ENCODE data around the gene SNX15.
"Not testable (repeated sequence)": the region's sequence is repeated elsewhere in the genome, so short reads cannot be mapped to it uniquely, and the experiment has no call there.

The SNX15 gene

GRCh38 chr11:65003282-65003681 is 24.0 kb upstream of the SNX15 start:
- Mint-ChIP-seq H3K36me3 (ENCODE audit: low read depth) (no peaks in the 10 kb centered on the region), H3K4me3 (no peak overlapping the region), H3K27ac (no peak overlapping the region), H3K9me3 (no peaks in the 10 kb centered on the region), H3K4me1 (ENCODE audit: low read depth) (peaks cover 7% of the 10 kb centered on the region), H3K27me3 (peaks cover 8% of the 10 kb centered on the region)
- intact Hi-C loops (cut with micrococcal nuclease), result no loop called here

- H3K4me3 Mint-ChIP-seq; H3K27me3 Mint-ChIP-seq; H3K4me1 Mint-ChIP-seq (ENCODE audit: low read depth); H3K27ac Mint-ChIP-seq; H3K9me3 Mint-ChIP-seq; intact Hi-C loops (cut with micrococcal nuclease); H3K36me3 Mint-ChIP-seq (ENCODE audit: low read depth): not testable (repeated sequence)
Observed at GRCh38 chr11:65003968-65004367, 23.3 kb upstream of the SNX15 start.

DNA sequence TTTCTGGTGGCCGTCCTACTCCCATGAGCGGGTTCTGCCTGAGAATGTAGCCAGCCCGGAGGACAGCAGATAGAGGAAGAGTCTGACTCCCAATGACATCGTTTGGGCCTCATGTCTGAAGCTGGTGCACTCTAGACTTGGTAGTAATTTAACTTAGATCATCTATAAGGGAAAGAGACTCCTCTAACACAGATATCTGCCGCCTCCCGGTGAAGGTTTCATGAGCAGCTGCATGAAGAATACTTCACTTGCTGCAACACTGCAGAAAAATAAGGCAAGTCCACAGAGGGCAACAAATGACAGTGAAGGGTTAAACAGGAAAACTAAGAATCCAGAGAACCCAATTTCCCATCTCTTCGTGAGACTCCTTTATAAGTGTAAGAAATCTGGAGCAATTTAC is 19.2 kb upstream of the SNX15 start:
- peaks cover 5% of the 10 kb centered on the region for H3K4me1 Mint-ChIP-seq (ENCODE audit: low read depth)
- no peaks in the 10 kb centered on the region for H3K36me3 Mint-ChIP-seq (ENCODE audit: low read depth)
- H3K27me3 Mint-ChIP-seq, result peaks cover 8% of the 10 kb centered on the region
- H3K27ac Mint-ChIP-seq, result no peak overlapping the region
- no peak overlapping the region for H3K4me3 Mint-ChIP-seq
- intact Hi-C loops (cut with micrococcal nuclease), result no loop called here
- H3K9me3 Mint-ChIP-seq, result no peaks in the 10 kb centered on the region

GRCh38 chr11:65008873-65009272 is 18.4 kb upstream of the SNX15 start:
- intact Hi-C loops (cut with micrococcal nuclease), result no loop called here
- H3K9me3 Mint-ChIP-seq, result no peaks in the 10 kb centered on the region
- H3K4me3 Mint-ChIP-seq, result no peak overlapping the region
- H3K27ac Mint-ChIP-seq, result no peak overlapping the region
- no peaks in the 10 kb centered on the region for H3K36me3 Mint-ChIP-seq (ENCODE audit: low read depth)
- H3K27me3 Mint-ChIP-seq, result peaks cover 5% of the 10 kb centered on the region
- H3K4me1 Mint-ChIP-seq (ENCODE audit: low read depth), result peaks cover 9% of the 10 kb centered on the region

DNA sequence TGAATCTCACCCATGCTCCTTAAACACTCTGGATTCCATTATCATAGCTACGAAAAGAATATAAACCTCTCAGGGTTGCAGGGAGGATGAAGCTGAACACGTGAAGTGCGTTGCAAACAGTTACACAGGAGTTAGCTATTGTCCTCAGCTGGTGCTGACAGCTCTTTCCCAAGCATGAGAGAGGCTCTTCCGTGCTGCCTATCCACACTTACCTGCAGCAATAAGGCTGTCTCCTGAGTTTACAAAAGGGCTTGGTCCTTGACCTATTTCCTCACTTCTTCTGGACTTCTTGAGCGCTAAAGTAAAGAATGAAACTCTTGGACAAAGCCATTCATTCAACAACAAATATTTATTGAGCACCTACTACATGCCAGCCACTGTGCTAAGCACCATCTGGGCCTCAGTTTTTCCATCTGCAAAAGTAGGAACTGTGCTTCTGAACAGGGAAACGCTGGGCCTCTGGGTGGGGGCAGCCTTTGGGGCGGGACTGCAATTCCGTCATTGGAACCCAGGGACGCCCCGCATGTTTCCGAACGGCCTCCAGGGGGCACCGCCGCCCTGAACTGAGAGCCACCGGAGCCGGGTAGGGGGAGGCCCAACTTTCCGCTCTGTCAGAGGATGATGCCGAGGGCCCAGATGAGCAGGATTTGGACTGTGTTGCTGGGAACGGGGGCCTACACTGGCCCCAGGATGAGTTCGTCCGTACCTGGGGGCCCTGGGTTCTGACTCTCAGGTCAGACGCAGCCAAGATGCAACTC is 13.9 kb upstream of the SNX15 start:
- intact Hi-C loops (cut with micrococcal nuclease), result loop anchor here (5.0 kb wide), 3 partner anchors 69 to 166 kb away; partner anchors contain the start of genes CDCA5, VPS51 and ZFPL1
- no peaks in the 10 kb centered on the region for H3K27me3 Mint-ChIP-seq

DNA sequence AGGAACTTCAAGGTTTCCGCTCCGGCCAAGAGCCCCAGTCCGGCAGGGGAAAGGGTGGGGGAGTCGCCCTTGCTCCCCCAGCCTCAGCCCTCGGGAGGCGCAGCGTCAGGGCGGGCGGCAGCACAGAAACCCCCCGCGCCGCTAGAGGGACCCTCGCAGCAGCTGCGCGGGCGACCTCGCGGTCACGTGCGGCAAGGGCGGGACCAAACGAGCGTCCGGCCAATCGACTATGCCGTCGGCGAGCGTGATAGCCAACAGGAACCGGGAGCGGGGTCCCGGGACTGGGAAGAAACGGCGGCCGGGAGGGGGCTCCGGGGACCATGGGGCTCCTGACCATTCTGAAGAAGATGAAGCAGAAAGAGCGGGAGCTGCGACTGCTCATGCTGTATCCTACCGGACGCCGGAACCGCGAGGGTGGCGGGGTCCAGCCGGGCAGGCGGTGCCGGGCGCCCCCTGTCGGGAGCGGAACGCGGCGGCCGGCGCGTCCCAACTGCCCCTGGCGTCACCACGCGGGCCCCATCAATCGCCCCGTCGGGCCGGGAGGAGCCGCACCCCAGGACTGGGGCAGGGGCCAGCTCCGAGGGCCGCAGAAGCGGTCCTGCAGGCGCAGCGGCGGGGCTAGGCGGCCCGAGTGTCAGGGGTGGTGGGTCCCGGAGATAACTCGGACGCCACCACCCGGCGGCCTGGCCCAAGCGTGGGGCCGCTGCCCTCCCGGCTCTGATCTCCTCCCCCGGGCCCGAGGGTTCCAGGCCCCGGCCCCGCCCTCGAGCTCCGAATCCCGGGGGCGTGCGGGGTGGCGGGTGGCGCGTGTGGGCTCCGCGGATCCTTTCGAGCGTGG is 13.1 kb upstream of the SNX15 start, which contains the start of gene ARL2:
TSS of gene ARL2 (plus strand) at position 273 of the 838 bp plus-strand sequence. CDS start at position 321, 48 bp downstream.
- Mint-ChIP-seq H3K4me3 (peak within 1 kb of the TSS; percentile 89), H3K9me3 (no peaks in the 10 kb centered on the region), H3K4me1 (ENCODE audit: low read depth) (peaks cover 31% of the 10 kb centered on the region), H3K36me3 (ENCODE audit: low read depth) (peaks cover 35% of the 10 kb centered on the region), H3K27ac (peak within 1 kb of the TSS; percentile 97), H3K27me3 (no peaks in the 10 kb centered on the region)
- intact Hi-C loops (cut with micrococcal nuclease), result loop anchor here (1.0 to 5.0 kb wide), 5 partner anchors 13 to 167 kb away; partner anchors contain the start of genes CDCA5, SNX15, VPS51 and ZFPL1

More for the DNA sequence above, 13.9 kb upstream of the SNX15 start:
- Mint-ChIP-seq H3K9me3 (no peaks in the 10 kb centered on the region), H3K4me3 (peak overlapping the region; percentile 89), H3K4me1 (ENCODE audit: low read depth) (peaks cover 31% of the 10 kb centered on the region), H3K27ac (peak overlapping the region; percentile 97), H3K36me3 (ENCODE audit: low read depth) (peaks cover 27% of the 10 kb centered on the region)

GRCh38 chr11:65014726-65015227 is 12.5 kb upstream of the SNX15 start:
- peaks cover 34% of the 10 kb centered on the region for H3K4me1 Mint-ChIP-seq (ENCODE audit: low read depth)
- H3K27ac Mint-ChIP-seq, result peak overlapping the region; percentile 97
- intact Hi-C loops (cut with micrococcal nuclease), result loop anchor here (1.0 to 5.0 kb wide), 5 partner anchors 13 to 167 kb away; partner anchors contain the start of genes CDCA5, SNX15, VPS51 and ZFPL1
- H3K27me3 Mint-ChIP-seq, result no peaks in the 10 kb centered on the region
- peaks cover 42% of the 10 kb centered on the region for H3K36me3 Mint-ChIP-seq (ENCODE audit: low read depth)
- no peaks in the 10 kb centered on the region for H3K9me3 Mint-ChIP-seq
- peak overlapping the region; percentile 89 for H3K4me3 Mint-ChIP-seq

GRCh38 chr11:65016705-65017104 is 10.5 kb upstream of the SNX15 start:
- Mint-ChIP-seq H3K27me3 (no peaks in the 10 kb centered on the region), H3K27ac (no peak overlapping the region), H3K36me3 (ENCODE audit: low read depth) (peaks cover 57% of the 10 kb centered on the region), H3K4me3 (no peak overlapping the region), H3K9me3 (no peaks in the 10 kb centered on the region), H3K4me1 (ENCODE audit: low read depth) (peaks cover 40% of the 10 kb centered on the region)
- intact Hi-C loops (cut with micrococcal nuclease), result no loop called here

DNA sequence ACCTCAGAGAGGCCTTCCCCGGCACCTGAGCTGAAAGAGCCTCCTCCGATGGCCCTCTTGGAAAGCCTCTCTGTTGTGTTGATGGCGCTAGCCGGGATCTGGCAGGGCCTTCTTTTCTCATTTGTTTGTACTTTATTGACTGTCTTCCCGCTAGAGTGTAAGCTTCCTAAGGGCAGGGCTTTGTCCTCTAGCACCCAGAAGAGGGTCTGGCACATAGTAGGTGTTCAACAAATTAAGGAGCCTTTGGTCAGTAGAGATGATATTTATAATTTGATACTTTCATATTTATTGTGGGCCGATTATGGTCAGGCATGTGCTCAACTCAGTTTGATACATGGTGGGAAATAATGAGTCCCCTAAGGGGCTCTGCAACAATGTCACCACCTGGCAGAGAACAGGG is 9.3 kb upstream of the SNX15 start:
- intact Hi-C loops (cut with micrococcal nuclease), result no loop called here
- Mint-ChIP-seq H3K9me3 (no peaks in the 10 kb centered on the region), H3K4me3 (no peak overlapping the region), H3K36me3 (ENCODE audit: low read depth) (peaks cover 69% of the 10 kb centered on the region), H3K4me1 (ENCODE audit: low read depth) (peaks cover 36% of the 10 kb centered on the region), H3K27ac (no peak overlapping the region), H3K27me3 (no peaks in the 10 kb centered on the region)

DNA sequence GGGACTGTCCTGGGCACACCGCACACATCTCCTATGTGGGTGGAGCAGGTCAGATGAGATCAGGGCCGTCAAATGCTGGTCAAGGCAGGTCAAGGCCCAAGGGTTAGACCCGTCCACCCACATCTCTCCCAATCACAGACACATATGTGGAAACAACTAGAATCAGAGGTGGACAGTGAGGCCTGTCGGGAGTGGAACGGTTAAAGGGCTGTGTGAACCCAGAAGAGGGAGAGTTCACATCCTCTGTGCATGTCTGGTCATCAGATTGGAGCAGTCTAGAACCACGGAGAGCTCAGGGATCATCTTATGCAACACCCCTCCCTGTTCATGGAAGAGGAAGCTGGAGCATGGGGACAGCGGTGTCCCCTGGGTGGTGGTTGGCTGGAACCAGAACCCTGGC is 7.4 kb upstream of the SNX15 start:
- H3K27ac Mint-ChIP-seq, result no peak overlapping the region
- peaks cover 70% of the 10 kb centered on the region for H3K36me3 Mint-ChIP-seq (ENCODE audit: low read depth)
- no peak overlapping the region for H3K4me3 Mint-ChIP-seq
- H3K27me3 Mint-ChIP-seq, result no peaks in the 10 kb centered on the region
- peaks cover 29% of the 10 kb centered on the region for H3K4me1 Mint-ChIP-seq (ENCODE audit: low read depth)
- intact Hi-C loops (cut with micrococcal nuclease), result no loop called here
- no peaks in the 10 kb centered on the region for H3K9me3 Mint-ChIP-seq

DNA sequence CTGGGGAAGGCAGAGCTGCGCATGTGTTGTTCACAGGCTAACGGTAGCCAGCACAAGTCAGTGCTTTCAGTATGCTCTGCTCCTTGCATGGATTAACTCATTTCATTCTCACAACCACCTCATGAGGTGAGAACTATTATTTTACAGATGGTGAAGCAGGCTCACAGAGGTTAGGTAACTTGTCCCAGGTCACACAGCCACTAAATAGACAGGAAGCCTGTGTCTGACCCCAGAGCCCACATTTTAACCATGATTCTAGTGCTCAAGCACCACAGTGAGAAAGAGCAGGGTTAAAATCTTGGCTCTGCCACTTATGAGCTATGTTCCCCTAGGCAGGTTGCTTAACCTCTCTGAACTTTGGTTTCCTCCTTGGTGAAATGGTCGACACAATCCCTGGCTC is 6.2 kb upstream of the SNX15 start:
- Mint-ChIP-seq H3K4me1 (ENCODE audit: low read depth) (peaks cover 19% of the 10 kb centered on the region), H3K36me3 (ENCODE audit: low read depth) (peaks cover 67% of the 10 kb centered on the region), H3K27me3 (no peaks in the 10 kb centered on the region), H3K4me3 (no peak overlapping the region), H3K27ac (no peak overlapping the region), H3K9me3 (no peaks in the 10 kb centered on the region)
- intact Hi-C loops (cut with micrococcal nuclease), result no loop called here

DNA sequence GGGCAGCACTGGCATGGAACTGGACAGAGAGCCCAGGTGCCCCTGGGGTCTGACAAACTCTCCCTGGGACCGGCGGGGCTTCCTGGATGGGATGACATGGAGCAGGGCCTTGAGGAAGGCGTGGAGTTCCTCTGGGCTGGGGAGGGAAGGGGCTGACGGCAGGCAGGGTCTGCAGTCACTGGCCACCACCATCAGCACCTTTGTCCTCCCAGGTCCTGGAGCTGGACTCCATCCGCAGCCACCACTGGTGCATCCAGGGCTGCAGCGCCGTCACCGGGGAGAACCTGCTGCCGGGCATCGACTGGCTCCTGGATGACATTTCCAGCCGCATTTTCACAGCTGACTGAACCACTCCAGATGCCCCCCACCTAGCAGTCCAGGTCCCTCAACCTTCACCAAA is 5.7 kb upstream of the SNX15 start:
- no peak overlapping the region for H3K27ac Mint-ChIP-seq
- peaks cover 14% of the 10 kb centered on the region for H3K4me1 Mint-ChIP-seq (ENCODE audit: low read depth)
- no peaks in the 10 kb centered on the region for H3K9me3 Mint-ChIP-seq
- H3K36me3 Mint-ChIP-seq (ENCODE audit: low read depth), result peaks cover 62% of the 10 kb centered on the region
- intact Hi-C loops (cut with micrococcal nuclease), result no loop called here
- no peaks in the 10 kb centered on the region for H3K27me3 Mint-ChIP-seq
- H3K4me3 Mint-ChIP-seq, result no peak overlapping the region

GRCh38 chr11:65023502-65023901 is 3.7 kb upstream of the SNX15 start:
- H3K4me1 Mint-ChIP-seq (ENCODE audit: low read depth), result peaks cover 21% of the 10 kb centered on the region
- H3K27ac Mint-ChIP-seq; H3K4me3 Mint-ChIP-seq; H3K9me3 Mint-ChIP-seq; H3K27me3 Mint-ChIP-seq; intact Hi-C loops (cut with micrococcal nuclease): not testable (repeated sequence)
- H3K36me3 Mint-ChIP-seq (ENCODE audit: low read depth), result peaks cover 42% of the 10 kb centered on the region

DNA sequence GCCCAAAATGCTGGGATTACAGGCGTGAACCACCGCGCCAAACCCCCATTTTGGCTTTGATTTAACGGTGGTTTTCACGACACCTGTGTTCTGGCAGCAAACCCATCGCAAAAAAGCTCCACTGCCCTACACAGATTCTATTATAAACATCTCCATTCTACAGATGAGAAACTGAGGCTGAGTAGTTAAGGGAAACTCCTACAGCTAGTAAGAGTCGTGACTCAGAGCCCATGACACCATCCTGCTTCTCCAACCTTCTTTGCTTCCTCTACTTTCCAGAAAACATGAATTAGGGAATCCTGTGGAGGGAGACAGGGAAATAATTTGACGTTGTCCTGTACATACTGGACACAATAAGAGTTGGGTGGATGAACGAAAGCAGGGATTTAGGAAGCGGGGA is 429 bp upstream of the SNX15 start:
- H3K9me3 Mint-ChIP-seq, result no peaks in the 10 kb centered on the region

More for the DNA sequence above, 429 bp upstream of the SNX15 start:
- Mint-ChIP-seq H3K4me3 (peak overlapping the region; percentile 75), H3K27ac (peak overlapping the region; percentile 80), H3K36me3 (ENCODE audit: low read depth) (peaks cover 30% of the 10 kb centered on the region), H3K4me1 (ENCODE audit: low read depth) (peaks cover 25% of the 10 kb centered on the region), H3K27me3 (no peaks in the 10 kb centered on the region)
- intact Hi-C loops (cut with micrococcal nuclease), result loop anchor here (1.0 to 2.0 kb wide), 6 partner anchors 13 to 110 kb away; partner anchors contain the start of genes ARL2, ATG2A, CDCA5 and PPP2R5B
